ENCODE results near the gene FARS2.

FARS2 gene

GRCh38 chr6:5331845-5332442 is 70.6 kb downstream of the FARS2 start:
- no peak for DNase-seq

GRCh38 chr6:5333658-5334057 is 72.3 kb downstream of the FARS2 start:
- DNase-seq, result no peak

DNA sequence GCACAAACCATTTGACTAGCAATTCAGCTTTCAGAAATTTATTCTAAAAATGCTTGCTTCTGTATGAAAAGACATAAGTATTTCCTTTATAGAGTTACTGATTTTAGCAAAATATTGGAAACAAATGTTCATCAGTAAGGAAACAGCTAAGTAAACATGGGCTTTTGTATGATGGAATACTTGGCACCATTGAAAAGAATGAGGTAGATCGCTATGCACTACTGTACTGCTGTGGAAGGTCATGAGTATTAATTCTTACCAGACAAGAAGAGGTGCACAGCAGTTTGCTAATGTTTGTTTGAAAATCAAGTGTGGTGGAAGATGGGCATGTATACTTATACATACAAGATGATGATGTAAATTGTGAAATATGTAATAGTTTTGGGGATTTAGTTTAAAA is 73.0 kb downstream of the FARS2 start:
- DNase-seq, result no peak

- DNase-seq, result no peak
Measured at GRCh38 chr6:5335020-5335419, 73.7 kb downstream of the FARS2 start.

DNA sequence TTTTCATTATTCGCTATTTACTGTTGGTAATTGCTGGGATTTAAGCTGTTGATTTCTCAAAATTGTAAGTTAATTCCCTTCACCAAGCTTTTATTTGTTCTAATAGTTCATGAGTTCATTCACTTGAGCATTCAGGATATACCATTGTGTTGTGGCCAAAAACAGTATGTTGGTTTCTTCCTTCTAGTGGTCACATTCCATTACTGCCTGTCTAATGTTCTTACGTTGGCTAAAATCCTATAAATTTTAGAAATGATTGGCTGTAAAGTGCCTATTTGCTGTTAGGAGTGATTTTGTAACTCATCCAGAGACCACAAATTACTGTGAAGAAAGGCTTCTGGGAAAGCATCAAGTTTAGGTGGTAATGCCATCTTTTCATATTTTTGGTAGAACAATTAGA is 76.3 kb downstream of the FARS2 start:
- DNase-seq, result no peak

- no peak for DNase-seq
Measured at GRCh38 chr6:5338177-5338960, 77.1 kb downstream of the FARS2 start.

DNA sequence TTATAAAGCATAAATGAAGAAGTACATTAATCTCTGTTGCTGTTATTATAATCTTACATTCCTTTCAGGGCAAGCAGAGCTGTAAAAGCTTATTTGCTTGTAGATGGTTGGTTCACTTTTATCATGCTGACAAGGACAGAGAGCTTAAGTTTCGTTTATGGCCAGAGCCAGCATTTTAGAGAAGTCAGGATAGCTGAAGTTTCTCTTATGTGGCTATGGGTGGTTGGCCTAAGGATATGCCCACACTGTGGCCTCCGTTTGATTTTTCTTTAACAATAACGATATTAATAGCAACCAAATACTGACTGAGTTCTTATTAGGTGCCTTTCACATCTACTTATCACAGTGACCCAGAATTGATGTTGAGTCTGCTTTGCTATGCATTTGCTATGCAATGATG is 78.5 kb downstream of the FARS2 start:
- no peak for DNase-seq

GRCh38 chr6:5341845-5342244 is 80.5 kb downstream of the FARS2 start:
- DNase-seq, result no peak

GRCh38 chr6:5343998-5344397 is 82.7 kb downstream of the FARS2 start:
- no peak for DNase-seq

DNA sequence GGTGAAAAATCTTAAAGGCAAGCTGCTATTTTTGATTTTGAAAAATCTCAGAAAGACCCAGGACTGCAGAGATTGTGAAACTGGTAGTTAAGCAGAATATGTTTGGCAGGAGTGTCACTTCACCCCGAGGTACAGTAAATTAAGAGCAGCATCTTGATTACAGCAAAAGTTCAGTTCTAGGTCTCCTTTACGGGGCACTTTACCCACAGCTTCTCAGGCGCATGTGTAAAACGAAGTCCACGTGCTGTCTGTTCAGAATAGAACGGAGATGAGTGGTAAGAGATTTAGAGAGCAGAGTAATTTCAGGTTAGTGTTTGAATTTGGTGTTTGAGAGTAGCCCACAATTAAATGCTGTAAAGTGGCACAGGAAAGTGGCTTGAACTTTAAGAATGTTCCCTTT is 84.0 kb downstream of the FARS2 start:
- no peak for DNase-seq

- no peak for DNase-seq
Measured at GRCh38 chr6:5351552-5352210, 90.4 kb downstream of the FARS2 start.

DNA sequence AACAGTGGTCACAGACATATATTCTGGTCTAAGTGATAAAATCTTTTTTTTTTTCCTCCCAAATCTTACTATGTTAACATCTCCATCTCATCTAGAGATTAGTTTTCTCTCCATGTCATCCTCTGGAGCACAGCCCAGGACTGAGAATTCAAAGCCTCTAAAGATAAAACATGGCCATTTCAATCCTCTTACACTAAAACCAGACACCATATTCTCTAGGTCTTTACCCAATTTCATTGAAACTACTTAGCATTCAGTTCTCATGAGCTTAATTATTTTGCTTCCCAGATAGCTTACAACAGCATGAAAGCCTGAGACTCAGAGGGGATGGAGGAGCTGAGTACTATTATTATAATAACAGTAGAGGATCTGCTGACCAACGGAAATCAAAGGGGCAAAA is 92.7 kb downstream of the FARS2 start:
- DNase-seq, result no peak

DNA sequence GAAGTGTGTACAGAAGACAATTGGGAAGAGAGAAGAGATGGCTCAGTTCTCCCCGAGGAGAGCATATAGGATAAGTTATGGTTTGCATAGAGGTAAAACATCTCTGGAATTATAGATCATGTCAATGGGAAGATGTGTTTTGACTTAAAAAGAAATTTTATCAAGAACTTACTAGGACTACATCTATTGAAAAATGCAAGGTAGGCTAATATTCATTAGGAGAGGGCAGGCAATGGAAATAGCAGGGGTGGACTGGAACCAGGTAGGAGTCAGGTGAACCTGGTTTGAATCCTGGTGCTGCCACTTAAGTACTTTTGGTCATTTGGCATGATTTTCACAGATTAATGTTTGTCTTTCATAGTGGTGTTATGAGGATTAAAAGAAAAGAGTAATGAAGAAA is 96.2 kb downstream of the FARS2 start:
- DNase-seq, result no peak

GRCh38 chr6:5359417-5359816 is 98.1 kb downstream of the FARS2 start:
- no peak for DNase-seq

- DNase-seq, result no peak
Measured at GRCh38 chr6:5361396-5361795, 100.1 kb downstream of the FARS2 start.

DNA sequence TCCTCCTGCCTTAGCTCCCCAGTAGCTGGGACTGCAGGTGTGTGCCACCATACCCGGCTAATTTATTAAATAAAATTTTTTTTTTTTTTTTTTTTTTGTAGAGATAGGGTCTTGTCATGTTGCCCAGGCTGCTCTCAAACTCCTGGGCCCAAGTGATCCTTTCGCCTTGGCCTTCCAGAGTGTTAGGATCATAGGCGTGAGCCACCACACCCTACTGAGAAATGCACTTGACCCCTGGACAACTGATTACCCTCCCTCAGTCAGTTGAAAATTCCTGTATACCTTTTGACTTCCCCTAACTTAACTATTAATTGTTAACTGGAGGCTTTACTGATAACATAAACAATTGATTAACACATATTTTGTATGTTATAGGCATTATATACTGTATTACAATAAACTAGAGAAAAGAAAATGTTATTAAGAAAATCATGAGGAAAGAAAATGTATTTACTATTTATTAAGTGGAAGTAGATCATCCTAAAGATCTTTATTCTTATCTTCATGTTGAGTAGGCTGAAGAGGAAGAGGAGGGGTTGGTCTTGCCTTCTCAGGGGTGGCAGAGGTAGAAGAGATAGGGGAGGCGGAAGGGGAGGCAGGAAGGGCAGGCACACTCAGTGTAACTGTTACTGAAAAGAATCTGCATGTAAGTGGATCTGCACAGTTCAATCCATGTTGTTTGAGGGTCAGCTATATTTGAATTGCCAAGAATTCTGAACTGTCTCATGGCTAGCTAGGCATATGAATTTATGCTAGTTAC is 104.3 kb downstream of the FARS2 start:
- DNase-seq, result no peak

- no peak for DNase-seq
Measured at GRCh38 chr6:5366941-5367340, 105.6 kb downstream of the FARS2 start.

GRCh38 chr6:5367510-5367909 is 106.2 kb downstream of the FARS2 start:
- no peak for DNase-seq

- DNase-seq, result no peak
Measured at GRCh38 chr6:5373430-5373829, 112.1 kb downstream of the FARS2 start.

GRCh38 chr6:5378331-5378730 is 117.0 kb downstream of the FARS2 start:
- DNase-seq, result no peak

DNA sequence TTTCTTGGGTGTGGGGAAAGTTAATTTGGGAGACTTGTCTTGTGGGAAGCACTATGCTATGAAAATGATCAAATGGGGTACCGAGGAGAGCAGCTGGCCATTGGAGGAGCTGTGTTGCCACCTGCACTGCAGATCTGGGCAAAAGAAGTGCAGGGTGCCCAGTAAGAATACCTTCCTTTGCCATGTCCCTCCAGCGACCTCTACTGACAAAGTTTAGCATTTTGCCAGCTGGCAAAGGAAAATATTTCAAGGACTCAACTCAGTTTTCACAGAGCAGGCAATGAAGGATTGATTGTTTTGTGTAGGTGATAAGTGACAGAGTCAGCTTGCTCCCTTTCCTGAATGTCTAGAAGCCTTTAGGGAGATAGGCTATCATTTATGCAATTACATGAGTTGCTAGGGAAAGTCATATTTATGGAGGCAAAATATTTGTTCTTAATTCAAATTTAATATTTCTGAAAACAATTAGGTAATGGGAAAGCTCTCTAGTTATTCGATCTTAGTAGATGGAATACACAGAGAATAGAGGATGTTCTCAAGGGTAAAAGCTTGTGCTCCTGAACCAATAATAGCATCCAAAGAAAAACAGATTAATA is 118.4 kb downstream of the FARS2 start:
- peak; percentile 6 for DNase-seq

DNA sequence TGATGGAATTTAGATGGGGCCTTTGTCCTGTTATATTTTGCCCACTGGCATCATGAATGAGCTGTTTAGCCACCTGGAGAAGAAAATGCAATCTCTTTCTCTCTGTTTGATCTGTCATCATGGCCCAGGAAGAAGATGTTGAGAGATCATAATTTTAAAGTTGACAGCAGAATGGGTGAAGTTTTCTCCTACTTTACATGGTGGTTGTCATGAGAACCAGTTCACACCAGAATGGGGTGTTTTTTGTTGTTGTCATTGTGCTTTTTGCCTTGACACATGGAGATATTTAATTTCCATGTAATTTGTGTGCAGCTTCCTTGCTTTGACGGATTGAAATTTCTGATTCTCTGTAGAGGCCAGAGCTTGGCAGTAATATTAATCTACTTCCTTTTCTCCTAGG is 122.5 kb downstream of the FARS2 start:
- no peak for DNase-seq

DNA sequence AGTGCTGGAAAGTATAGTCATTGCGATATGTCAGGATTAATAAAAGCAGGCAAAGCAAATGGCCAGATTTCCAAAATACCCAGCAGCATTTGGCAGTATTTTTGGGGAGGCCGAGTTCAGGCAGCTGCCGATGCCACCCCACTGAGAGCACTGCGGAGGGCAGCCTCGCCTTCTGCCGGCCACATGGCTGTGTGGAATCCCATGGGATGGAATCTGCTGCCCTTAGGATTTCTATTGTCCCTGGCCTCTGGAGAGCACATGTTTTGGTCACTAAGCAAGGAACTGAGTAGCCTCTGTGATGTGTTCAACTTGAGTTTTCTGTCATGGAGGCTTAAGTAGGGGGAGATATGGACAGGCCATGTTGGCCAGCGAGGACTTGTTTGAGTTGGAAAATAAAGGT is 123.0 kb downstream of the FARS2 start:
- DNase-seq, result no peak
